GM19023 (cell line): ENCODE results near the gene BMPR2.
"Not testable (repeated sequence)": the region's sequence is repeated elsewhere in the genome, so short reads cannot be mapped to it uniquely, and the experiment has no call there.

ENCODE experiments used
- ATAC-seq: cut with Tn5 transposase; IDR thresholded peaks from one replicate; pipeline ENCODE4 v1.9.1; 2021; ENCODE audit warnings: mild to moderate bottlenecking, moderate library complexity; ENCODE audit not compliant: unreplicated experiment

The BMPR2 gene

GRCh38 chr2:202378662-202379358 lies 2.7 kb downstream of the BMPR2 start:
- no peak for ATAC-seq

DNA sequence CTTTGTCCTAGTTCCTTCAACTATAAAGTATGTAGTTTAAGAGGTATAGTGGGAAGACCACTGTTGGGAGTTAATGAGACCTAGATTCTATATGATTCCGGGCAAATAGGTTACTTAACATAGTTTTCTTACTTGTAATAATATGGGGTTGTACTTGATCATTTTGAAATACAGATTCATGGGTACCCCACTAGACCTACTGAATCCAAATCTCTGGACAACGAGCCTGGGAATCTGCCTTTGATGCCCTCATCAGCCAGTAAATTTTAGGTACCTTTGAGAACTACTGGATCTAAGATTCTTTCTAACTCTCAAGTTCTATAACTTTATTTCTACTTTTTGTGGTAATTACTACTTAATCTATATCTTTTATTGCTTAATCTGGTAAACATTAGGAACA lies 6.6 kb downstream of the BMPR2 start:
- no peak for ATAC-seq

- not testable (repeated sequence) for ATAC-seq
These were observed 10.4 kb downstream of the BMPR2 start for GRCh38 chr2:202386495-202386894.

DNA sequence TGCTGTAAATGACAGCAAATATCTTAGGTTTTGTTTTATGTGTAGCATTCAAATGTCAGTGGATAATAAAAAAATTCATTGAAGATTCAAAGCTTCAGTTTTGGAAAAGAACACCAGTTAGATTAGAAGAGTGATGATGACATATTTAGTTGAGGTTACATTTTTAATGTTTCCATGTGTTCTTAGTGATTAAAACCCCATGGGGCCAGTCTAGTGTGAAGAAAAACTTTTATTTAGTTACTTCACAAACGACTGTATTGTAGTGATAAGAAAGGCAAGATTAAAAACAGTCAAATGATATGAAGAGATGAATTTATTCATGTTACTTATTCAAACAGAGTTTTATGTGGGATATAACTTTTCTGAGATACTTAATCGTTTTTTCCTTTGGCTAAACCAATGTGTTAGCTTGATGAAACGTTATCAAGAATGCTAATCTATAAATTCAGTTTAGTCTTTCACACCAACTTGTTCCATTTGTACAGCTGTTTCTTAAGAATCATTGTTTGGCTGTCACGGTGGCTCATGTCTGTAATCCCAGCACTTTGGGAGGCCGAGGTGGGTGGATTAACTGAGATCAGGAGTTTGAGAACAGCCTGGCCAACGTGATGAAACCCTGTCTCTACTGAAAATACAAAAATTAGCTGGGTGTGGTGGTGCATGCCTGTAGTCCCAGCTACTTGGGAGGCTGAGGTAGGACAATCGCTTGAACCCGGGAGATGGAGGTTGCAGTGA lies 11.6 kb downstream of the BMPR2 start:
- no peak for ATAC-seq

DNA sequence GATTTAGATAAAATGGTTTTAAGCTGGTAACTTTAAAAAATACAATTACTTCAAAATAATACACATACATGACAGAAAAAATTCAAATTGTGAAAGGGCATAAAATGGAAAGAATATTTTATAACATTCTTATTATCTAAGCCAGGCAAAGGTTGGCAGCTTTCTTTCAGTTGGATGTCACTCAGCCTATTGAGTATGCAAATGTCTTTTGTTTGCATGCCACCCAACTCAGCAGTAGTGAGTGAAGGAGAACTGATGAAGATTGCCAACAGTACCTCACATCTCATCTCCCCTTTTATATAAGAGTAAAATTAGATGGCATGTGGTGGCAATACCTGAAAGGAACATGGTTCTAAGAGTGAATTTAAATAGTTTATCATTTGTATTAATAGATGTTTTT lies 24.8 kb downstream of the BMPR2 start:
- ATAC-seq: no peak

GRCh38 chr2:202405798-202406197 lies 29.7 kb downstream of the BMPR2 start:
- ATAC-seq: no peak

DNA sequence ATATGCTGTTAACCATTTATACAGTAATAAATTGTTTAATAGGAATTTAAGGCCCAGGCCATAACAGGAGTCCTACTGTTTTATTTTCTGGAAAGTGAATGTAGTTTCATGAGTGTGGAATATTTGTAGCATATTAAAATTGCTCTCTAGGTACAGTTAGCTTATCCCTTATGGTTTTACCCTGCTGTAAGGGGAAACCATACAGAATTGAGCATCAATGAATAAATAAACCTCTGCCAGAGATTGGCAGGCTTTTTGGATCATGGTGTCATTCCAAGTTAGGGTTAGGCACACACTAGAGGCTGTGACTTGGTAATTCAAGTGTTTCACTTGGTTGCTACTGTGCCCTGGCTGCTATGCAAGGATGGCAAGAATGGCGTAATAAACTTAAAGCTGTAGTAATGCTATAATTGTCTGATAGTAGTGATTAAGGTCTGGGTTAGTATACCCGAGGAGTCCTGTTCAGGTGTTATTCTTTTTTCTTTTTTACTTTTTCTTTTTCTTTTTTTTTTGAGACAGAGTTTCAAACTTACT lies 30.4 kb downstream of the BMPR2 start:
- no peak for ATAC-seq

DNA sequence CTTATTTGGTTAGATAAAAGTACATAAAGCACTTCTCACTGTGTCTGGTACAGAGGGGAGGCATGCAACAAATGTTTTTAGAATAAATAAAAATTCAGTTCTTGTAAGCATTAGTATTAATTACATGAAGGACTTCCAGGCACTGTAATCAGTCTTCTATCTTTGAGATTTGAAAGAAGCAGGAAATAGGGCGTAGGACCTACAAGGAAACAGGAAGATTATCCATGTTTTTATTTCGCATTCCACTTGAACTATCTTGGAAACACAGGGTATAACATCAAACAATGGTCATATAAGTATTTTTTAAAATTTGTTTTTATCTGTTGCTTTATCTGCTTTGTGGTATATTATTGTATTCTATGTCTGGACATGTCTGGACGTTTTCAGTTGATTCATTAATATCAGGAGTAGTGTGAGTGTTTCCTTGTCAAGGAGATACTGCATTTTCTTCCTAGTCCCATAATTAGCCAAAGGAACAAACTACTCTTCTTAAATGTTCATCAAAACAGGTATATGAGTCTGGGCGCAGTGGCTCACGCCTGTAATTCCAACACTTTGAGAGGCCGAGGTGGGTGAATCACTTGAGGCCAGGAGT lies 32.5 kb downstream of the BMPR2 start:
- ATAC-seq: no peak

DNA sequence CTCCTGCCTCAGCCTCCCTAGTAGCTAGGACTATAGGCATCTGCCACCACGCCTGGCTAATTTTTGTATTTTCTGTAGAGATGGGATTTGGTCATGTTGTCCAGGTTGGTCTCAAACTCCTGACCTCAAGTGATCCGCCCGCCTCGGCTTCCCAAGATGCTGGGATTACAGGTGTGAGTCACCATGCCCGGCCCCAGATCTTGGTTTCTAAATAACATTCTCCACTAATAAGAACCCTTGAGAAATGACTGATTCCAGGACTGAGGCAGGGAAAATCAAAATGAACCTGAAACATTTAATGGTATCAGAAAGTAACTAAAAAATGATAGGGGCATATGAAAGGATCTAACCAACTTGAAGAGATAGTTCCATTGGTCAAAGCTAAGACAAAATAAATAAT lies 34.0 kb downstream of the BMPR2 start:
- no peak for ATAC-seq

DNA sequence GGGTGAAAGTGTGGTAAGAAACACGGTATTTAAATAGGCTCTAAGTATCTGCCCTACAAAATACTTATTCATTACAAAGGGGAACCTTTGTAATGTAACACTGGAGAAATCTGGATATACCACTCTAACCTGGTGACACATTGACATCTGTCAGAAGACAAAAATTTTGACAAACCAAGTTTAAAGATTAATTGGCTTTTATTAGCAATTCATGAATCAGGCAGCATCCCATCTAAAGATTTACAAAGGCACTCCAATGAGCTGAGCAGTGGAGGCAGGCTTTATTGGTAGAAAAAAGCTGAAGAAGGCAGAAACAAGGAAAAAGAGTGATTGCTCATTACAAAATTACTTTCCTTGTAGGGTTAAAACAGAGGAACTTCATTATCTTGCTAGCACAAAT lies 35.0 kb downstream of the BMPR2 start:
- no peak for ATAC-seq

GRCh38 chr2:202418027-202418426 lies 41.9 kb downstream of the BMPR2 start:
- no peak for ATAC-seq

DNA sequence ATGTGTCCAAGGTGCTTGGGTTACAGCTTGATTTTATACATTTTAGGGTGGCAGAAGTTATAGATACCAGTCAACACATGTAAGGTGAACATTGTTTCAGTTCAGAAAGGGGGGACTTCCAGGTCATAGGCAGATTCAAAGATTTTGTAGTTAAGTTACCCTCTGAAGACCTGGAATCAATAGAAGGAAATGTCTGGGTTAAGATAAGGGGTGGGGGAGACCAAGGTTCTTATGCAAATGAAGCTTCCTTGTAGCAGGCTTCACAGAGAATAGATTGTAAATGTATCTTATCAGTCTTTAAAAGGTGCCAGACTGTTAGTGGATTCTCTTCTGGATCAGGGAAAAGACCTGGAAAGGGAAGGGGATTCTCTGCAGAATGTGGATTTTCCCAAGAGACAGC lies 42.4 kb downstream of the BMPR2 start:
- ATAC-seq: no peak

DNA sequence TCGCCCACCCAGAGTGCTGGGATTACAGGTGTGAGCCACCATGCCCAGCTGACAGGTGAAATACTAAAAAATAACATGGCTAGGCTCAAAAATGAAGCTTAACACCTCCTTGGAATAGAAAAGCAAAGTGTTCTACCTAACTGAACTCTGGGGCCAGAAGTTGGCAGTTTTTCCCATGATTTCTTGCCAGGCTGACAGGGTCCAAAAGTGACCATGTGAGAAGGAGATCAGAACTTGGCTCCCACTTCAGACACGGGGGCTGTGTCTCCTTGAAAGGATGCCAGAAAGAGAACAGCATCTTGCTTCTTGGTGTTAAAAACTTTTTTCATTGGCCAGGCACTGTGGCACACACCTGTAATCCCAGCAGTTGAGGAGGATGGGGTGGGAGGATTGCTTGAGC lies 47.0 kb downstream of the BMPR2 start:
- ATAC-seq: no peak

DNA sequence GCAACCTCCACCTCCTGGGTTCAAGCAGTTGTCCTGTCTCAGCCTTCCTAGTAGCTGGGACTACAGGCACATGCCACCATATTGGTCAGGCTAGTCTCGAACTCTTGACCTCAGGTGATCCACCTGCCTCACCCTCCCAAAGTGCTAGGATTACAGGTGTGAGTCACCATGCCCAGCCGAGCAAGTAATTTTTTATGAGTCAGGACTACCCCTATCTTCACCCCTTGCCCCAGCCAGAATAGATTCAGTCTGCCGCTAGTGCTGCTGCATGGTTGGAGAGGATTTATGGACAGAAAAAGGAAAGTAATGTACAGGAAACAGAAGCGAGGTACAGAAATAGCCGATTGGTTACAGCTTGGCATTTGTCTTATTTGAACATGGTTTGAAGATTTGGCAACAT lies 48.9 kb downstream of the BMPR2 start:
- ATAC-seq: no peak

DNA sequence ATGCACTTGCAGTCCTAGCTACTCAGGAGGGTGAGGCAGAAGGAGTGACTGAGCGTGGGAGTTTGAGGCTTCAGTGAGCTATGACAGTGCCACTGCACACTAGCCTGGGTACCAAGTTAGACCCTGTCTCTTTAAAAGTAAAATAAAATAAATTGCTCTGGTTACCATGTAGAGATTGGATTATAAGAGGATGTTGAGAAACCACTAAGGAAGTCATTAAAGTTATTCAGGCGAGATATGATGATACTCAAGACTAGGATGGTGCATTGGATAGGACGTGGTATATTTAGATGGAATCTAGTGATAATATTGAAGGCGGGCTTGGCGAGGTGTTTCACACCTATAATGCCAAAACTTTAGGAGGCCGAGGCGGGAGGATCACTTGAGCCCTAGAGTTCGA lies 50.6 kb downstream of the BMPR2 start:
- ATAC-seq: no peak

DNA sequence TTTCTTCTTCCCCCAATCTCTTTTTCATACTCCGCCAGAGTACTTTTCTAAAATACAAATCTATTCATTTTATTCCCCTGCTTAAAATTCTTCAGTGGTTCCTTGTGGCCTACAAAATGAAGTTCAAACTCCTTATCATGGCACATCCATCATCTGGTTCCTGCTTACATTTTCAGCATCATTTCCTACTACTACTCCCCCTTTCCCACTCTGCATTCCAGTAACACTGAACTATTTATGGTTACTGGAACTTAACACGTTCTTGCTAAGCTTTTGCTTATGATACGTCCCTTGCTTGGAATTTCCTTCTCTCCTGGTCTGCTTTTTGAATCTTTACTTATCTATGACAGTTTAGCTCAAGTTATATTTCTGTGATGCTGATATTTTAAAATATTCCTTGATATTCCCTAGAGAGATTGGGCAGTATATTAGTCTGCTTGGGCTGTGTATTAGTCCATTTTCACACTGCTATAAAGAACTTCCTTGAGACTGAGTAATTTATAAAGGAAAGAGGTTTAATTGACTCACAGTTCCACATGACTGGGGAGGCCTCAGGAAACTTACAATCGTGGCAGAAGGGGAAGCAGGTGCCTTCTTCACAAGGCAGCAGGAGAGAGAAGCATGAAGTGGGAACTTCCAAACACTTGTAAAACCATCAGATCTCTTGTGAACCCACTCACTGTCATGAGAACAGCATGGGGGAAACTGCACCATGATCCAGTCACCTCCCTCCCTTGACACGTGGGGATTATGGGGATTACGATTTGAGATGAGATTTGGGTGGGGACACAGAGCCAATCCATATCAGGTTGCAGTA lies 53.2 kb downstream of the BMPR2 start:
- no peak for ATAC-seq

DNA sequence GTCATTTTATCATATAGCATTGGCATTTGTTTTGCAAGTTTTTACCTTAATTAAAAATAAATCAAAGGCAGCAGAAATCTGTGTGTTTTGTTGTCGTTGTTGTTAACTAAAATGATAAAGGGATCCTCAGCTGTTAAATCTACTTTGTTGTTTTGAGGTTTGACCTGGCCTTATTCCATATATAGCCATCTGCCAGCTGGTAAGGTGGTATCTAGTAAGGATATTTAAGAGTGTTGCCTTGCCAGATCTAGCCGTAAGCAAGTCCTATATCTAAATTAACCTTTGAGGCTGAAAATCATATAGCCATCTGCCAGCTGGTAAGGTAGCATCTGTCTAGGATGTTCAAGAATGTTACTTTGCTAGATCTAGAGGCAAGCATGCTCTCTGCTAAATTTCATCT lies 56.6 kb downstream of the BMPR2 start:
- ATAC-seq: no peak

- ATAC-seq: no peak
These were observed 58.3 kb downstream of the BMPR2 start for GRCh38 chr2:202434472-202434871.

- no peak for ATAC-seq
These were observed 60.5 kb downstream of the BMPR2 start for GRCh38 chr2:202436626-202437025.

- not testable (repeated sequence) for ATAC-seq
These were observed 64.0 kb downstream of the BMPR2 start for GRCh38 chr2:202440117-202440516.

- ATAC-seq: no peak
These were observed 66.8 kb downstream of the BMPR2 start for GRCh38 chr2:202442882-202443281.
